ENCODE measurements around the gene PEX14. TPM values are rescaled to one million over a fixed set of nuclear protein-coding genes. Genes with fewer than 3 reads are reported as not detected.

PEX14 gene
- total and polyA plus RNA-seq, 2 experiments from 2014 or later, result 10.0 to 20.9 TPM

DNA sequence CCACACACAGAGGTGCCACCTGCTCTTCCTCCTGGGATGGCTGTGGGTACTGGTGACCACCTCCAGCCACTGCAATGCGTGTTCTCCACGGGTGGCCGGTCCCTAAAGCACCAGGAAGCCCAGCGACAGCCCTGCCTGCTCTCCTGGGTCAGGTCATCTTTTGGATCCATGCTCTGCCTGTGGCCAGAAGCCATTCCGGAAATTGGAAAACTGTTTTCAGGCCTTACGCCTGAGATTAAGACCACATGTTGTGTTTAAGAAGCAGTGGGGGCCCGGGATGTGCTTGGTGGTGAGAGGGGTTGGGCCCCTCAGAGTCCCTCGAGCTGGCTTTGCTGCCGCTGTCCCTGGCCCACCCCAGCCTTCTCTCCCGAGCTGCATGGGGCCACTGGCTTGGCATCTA lies 150.8 kb downstream of the PEX14 start:
- TF ChIP-seq, protein P1, sequence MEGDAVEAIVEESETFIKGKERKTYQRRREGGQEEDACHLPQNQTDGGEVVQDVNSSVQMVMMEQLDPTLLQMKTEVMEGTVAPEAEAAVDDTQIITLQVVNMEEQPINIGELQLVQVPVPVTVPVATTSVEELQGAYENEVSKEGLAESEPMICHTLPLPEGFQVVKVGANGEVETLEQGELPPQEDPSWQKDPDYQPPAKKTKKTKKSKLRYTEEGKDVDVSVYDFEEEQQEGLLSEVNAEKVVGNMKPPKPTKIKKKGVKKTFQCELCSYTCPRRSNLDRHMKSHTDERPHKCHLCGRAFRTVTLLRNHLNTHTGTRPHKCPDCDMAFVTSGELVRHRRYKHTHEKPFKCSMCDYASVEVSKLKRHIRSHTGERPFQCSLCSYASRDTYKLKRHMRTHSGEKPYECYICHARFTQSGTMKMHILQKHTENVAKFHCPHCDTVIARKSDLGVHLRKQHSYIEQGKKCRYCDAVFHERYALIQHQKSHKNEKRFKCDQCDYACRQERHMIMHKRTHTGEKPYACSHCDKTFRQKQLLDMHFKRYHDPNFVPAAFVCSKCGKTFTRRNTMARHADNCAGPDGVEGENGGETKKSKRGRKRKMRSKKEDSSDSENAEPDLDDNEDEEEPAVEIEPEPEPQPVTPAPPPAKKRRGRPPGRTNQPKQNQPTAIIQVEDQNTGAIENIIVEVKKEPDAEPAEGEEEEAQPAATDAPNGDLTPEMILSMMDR (IDR thresholded peaks at IDR 0.05; ENCODE audit: poor library complexity), result no peak
- no peak for TF ChIP-seq EZH2phosphoT487 (IDR thresholded peaks at IDR 0.05; ENCODE audit: low read depth, severe bottlenecking, unreplicated experiment)
- no peak for TF ChIP-seq EZH2 (IDR thresholded peaks at IDR 0.05; ENCODE audit: borderline replicate concordance)
- Histone ChIP-seq H3K4me1 (ENCODE audit: insufficient read depth) (peaks cover 8% of the 10 kb centered on the region), H3K9me2 (replicated peaks; ENCODE audit: insufficient read depth) (no peaks in the 10 kb centered on the region), H3K27ac (peak overlapping the region; percentile 10), H3K79me2 (no peaks in the 10 kb centered on the region), H4K20me1 (ENCODE audit: insufficient read depth, poor library complexity, severe bottlenecking) (no peaks in the 10 kb centered on the region), H3K4me2 (no peak overlapping the region), H2AFZ (no peak overlapping the region), H3K36me3 (replicated peaks; ENCODE audit: insufficient read depth, low read depth) (no peaks in the 10 kb centered on the region), H3K9me3 (ENCODE audit: low read depth) (no peaks in the 10 kb centered on the region), H3K4me3 (no peak overlapping the region), H3K27me3 (no peaks in the 10 kb centered on the region)
- 73% methylated on average over 10 of the region's 10 CpGs for WGBS (ENCODE audit: low lambda C conversion rate, missing lambda C conversion rate)
- no peak for DNase-seq (ENCODE audit: low spot score)

GRCh38 chr1:10626131-10626731 lies 151.5 kb downstream of the PEX14 start:
- Histone ChIP-seq H3K36me3 (replicated peaks; ENCODE audit: insufficient read depth, low read depth) (no peaks in the 10 kb centered on the region), H3K4me3 (no peak overlapping the region), H3K9me2 (replicated peaks; ENCODE audit: insufficient read depth) (no peaks in the 10 kb centered on the region), H4K20me1 (ENCODE audit: insufficient read depth, poor library complexity, severe bottlenecking) (no peaks in the 10 kb centered on the region), H3K4me1 (ENCODE audit: insufficient read depth) (peaks cover 8% of the 10 kb centered on the region), H3K79me2 (no peaks in the 10 kb centered on the region), H3K27ac (no peak overlapping the region), H3K27me3 (no peaks in the 10 kb centered on the region), H3K9me3 (ENCODE audit: low read depth) (no peaks in the 10 kb centered on the region), H2AFZ (no peak overlapping the region), H3K4me2 (no peak overlapping the region)
- 76% methylated on average over 13 of the region's 13 CpGs for WGBS (ENCODE audit: low lambda C conversion rate, missing lambda C conversion rate)
- TF ChIP-seq EZH2phosphoT487 (IDR thresholded peaks at IDR 0.05; ENCODE audit: low read depth, severe bottlenecking, unreplicated experiment) (no peak), EZH2 (IDR thresholded peaks at IDR 0.05; ENCODE audit: borderline replicate concordance) (no peak)
- TF ChIP-seq, protein P1 (IDR thresholded peaks at IDR 0.05; ENCODE audit: poor library complexity), result no peak
- DNase-seq (ENCODE audit: low spot score), result no peak

DNA sequence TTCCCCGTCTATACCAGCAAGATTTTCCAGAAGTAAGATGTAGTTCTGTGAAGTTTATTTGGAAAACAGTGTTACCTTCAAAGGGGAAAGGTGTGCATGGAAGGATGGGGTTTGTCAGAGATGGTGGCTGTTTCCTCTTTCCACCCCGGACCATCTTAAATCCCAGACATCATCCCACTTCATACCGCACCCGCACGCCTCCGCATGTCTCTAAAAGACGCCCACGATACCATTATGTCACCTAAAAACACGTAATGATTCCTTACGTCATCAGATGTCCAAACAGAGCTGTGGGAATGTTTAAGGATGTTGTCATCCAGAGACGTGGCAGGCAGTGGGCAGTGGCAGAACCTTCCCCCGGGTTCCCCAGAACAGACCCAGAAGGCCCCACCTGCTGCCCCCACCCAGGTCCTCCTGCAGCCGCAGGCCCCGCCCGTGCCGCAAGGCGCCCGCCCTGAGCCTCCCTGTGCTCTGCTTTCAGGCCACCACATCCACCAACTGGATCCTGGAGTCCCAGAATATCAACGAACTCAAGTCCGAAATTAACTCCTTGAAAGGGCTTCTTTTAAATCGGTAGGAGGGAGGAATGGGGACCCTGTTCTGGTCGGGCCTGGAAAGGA lies 152.2 kb downstream of the PEX14 start:
- Histone ChIP-seq H3K4me3 (no peak overlapping the region), H3K36me3 (replicated peaks; ENCODE audit: insufficient read depth, low read depth) (no peaks in the 10 kb centered on the region), H3K27ac (no peak overlapping the region), H3K9me2 (replicated peaks; ENCODE audit: insufficient read depth) (no peaks in the 10 kb centered on the region), H4K20me1 (ENCODE audit: insufficient read depth, poor library complexity, severe bottlenecking) (no peaks in the 10 kb centered on the region), H3K27me3 (no peaks in the 10 kb centered on the region), H3K4me2 (no peak overlapping the region), H3K9me3 (ENCODE audit: low read depth) (no peaks in the 10 kb centered on the region), H3K79me2 (no peaks in the 10 kb centered on the region), H2AFZ (no peak overlapping the region), H3K4me1 (ENCODE audit: insufficient read depth) (peaks cover 8% of the 10 kb centered on the region)
- TF ChIP-seq EZH2 (IDR thresholded peaks at IDR 0.05; ENCODE audit: borderline replicate concordance), result no peak
- TF ChIP-seq EZH2phosphoT487 (IDR thresholded peaks at IDR 0.05; ENCODE audit: low read depth, severe bottlenecking, unreplicated experiment), result no peak
- TF ChIP-seq, protein P1 (IDR thresholded peaks at IDR 0.05; ENCODE audit: poor library complexity), result no peak
- WGBS (ENCODE audit: low lambda C conversion rate, missing lambda C conversion rate), result 96% methylated on average over 20 of the region's 22 CpGs
- no peak for DNase-seq (ENCODE audit: low spot score)

Measured in hepatocyte (in vitro differentiated cells).